H54 (cell line): ENCODE results near the gene OTULIN.
A peak's percentile ranks its signal among the peaks of the same experiment; 100 is the strongest.

Experiments
- DNase-seq: peaks from one replicate; pipeline ENCODE4 v3.0.0; 2011; ENCODE audit warnings: low spot score, mixed read lengths; ENCODE audit not compliant: insufficient read length
- FAIRE-seq: peaks from 3 replicates; lab custom pipeline; 2011; peaks lifted over from hg19 to GRCh38; lab: Jason Lieb, UNC
- POLR2A ChIP-seq: IDR thresholded peaks from 2 replicates; pipeline ENCODE4 v1.6.1; 2011; ENCODE audit warnings: low read depth, mild to moderate bottlenecking, low read length

The OTULIN gene

DNA sequence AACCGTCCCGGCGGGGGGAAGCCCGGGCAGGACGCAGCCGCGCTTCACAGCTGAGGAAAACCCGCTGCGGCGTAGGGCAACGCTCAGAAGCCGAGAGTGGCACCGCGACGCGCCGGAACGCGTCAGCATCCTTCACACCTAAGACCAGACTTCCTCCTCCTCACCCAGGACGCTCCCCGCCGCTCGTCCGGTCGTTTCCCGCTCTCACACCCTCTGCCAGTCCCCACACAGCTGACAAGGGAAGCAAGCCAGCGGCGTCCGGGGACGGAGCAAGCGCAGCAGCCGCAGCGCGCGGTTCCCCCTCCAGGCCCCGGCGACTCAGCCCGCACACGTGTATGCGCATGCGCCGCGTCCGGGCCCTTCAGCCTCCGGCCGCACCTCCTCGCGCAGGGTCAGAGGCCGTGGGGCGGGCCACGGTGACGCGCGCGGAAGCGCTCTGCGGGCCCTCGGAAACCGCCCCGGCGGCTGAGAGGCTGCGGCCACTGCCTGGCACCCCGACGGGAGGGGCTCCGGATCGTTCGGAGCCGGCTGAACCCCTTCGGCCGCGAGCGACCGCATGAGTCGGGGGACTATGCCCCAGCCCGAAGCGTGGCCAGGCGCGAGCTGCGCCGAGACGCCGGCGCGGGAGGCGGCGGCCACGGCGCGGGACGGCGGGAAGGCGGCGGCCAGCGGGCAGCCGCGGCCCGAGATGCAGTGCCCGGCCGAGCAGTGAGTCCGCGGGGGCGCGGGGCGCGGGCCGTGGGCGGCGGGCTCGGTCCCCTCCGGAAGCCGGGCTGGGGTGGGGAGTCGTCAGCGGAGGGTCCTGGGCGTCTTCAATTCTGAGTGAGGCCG is at the start of gene OTULIN:
Gene OTULIN, plus strand, starts transcription at position 449 of the 831 bp plus-strand sequence. Its CDS starts 108 bp downstream, at position 557.
- no peak for FAIRE-seq

GRCh38 chr5:14615365-14615764 is 49.2 kb upstream of the OTULIN start:
- FAIRE-seq, result no peak
- no peak for DNase-seq
- no peak for TF ChIP-seq POLR2A

More for the DNA sequence above, at the start of gene OTULIN:
- DNase-seq, result peak; percentile 97
- TF ChIP-seq POLR2A, result peak; percentile 92

- no peak for FAIRE-seq
- no peak for TF ChIP-seq POLR2A
- DNase-seq, result no peak
These were observed 47.1 kb upstream of the OTULIN start for GRCh38 chr5:14617441-14617840.

- FAIRE-seq, result no peak
- no peak for TF ChIP-seq POLR2A
- no peak for DNase-seq
These were observed 37.2 kb upstream of the OTULIN start for GRCh38 chr5:14627270-14627669.

DNA sequence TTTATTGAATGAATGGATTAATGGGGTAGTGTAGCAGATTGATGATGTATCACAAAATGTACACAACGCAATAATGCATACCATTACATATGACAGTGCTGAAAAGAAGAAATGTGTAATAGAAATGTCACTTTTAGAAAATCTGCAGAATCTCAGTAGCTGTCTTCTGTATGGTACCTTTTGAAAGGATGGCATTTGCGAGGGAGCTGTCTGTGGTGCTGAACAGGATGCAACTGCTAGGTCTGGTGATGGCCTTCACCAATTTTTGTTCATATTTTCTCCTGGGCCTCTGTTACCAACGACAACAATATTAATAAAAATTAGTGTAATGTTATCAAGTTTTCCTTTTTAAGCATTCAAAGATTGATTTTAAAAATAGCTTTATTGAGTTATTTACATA is 36.2 kb upstream of the OTULIN start:
- DNase-seq (no peak), FAIRE-seq (peak; percentile 86)
- no peak for TF ChIP-seq POLR2A

GRCh38 chr5:14630671-14631070 is 33.8 kb upstream of the OTULIN start:
- DNase-seq (no peak), FAIRE-seq (no peak)
- TF ChIP-seq POLR2A, result no peak

DNA sequence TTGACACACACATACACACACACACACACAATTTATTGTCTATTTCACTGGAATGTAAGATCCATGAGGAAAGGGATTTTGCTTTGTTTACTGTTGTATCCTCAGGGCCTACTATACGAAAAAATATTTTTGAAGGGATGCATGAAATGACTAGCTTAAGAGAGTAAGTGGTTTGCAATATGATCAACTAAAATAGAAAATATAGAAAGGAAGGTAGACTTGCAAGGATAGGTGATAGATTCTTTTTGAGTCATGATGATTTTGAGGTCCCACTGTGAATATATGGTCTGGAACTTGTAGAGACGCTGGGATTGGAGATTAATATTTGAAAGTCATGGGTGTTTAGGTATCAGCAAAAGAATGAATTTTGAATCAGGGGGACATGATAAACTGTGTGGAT is 28.9 kb upstream of the OTULIN start:
- FAIRE-seq, result no peak
- no peak for DNase-seq
- TF ChIP-seq POLR2A, result no peak

DNA sequence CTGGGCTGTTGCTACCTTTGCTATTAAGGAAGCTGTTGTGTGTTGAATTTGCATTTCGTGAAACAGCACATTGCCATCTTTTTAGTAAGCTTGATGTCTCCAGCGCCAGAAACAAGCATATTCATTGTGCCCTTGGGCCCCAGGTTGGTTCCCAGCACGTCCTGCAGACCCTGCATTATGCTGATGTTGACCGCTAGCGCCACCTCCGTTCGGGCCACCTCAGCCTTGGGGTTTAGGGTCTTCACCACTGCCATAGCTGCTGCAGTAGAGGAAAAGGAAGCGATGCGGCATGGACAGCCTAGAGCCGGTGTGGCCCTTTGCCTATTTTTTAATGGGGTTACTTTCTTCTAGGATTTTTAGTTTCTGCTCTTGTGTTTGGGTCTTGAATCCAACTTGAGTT is 23.8 kb upstream of the OTULIN start:
- no peak for FAIRE-seq

DNA sequence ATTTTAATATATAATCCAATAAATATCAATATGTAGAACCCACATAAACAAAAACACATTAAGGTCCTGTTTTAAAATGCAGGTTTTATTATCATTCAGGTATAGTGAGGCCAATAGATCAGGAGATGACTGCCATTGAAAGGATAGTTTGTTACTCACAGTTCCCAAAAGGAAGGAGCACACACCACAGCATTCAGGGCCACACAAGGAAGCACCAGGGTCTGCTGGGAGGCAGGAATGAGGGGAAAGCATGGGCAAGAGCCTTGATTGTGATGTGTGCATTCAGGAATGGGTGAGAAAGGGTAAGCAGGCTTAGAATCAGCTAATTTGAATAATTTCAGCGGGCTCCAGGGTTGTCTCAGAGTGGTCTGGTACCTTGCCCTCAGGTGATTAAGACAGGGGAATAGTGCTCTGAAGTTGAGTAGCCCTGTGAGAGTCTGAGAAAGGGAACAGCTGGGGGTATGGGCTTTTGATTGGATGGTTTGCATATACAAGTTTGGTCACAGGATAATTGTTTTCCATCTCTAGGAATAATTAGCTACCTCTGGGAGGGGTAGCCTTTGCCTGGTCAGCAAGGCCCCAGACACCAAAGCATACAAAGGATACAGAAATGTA is 19.8 kb upstream of the OTULIN start:
- DNase-seq (no peak), FAIRE-seq (no peak)
- TF ChIP-seq POLR2A, result no peak

More for the DNA sequence above, 23.8 kb upstream of the OTULIN start:
- no peak for DNase-seq
- TF ChIP-seq POLR2A, result no peak

DNA sequence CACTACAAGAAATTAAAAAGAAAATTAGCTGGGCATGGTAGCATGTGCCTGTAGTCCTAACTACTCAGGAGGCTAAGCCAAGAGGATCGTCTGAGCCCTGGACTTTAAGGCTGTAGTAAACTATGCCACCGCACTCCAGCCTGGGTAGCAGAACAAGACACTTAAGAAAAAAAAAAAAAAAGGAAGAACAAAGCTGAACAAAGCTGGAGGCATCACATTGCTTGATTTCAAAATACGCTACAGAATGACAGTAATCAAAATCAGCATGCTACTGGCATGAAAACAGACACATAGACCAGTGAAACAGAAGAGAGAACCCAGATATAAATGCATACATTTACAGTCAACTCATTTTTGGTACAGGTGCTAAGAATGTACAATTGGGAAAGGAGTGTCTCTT is 14.5 kb upstream of the OTULIN start:
- DNase-seq (no peak), FAIRE-seq (no peak)
- TF ChIP-seq POLR2A, result no peak

DNA sequence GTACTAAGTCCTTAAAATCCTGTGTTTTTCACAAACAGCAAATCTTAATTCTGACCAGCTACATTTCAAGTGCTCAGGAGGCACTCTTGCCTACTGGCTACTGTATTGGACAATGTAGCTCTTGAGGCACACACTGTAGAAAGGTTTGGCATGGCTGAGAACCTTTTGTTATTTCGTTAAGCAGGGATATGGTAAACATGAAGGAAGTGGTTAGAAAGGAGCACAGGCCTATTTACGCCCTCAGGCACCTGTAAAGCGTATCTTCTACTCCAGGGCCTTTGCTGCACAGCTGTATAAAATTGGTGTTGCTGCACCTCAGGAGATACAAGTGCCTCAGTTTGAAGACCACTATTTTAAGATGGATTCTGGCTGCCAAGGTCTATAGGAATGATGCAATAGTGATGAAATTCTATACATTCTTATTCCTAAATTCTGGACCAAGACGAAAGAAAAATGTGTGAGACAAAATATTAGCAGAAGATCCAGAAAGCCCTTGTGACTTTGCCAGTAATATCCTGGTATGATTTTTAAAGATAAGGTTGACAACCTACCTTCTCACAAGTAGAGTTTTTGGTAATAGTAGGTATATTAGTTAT is 9.3 kb upstream of the OTULIN start:
- DNase-seq (no peak), FAIRE-seq (no peak)
- no peak for TF ChIP-seq POLR2A

DNA sequence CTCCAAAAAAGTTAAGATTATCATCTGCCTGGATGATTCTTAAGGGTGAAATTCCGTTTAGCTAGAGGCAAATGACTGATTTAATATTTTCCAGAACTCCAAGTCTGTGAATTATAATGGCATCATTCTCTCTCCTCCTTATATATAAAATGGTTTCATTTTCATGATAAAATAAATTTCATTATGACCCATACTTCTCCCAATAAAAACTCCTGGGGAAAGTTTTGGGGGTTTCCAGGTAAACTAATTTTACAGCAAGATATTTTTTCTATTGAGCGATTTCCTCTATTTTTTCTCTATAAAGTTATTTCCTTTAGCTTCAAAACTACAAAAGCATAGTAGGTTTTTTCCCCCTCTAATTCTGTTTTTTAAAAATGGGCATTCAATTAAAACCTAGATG is 7.6 kb upstream of the OTULIN start:
- no peak for DNase-seq
- TF ChIP-seq POLR2A, result no peak
- no peak for FAIRE-seq

- FAIRE-seq, result peak; percentile 55
- no peak for TF ChIP-seq POLR2A
- no peak for DNase-seq
These were observed 4.5 kb upstream of the OTULIN start for GRCh38 chr5:14659821-14660607.
